Activated CD8-positive, alpha-beta memory T cell treated with anti-CD3 and anti-CD28 coated beads for 4 hours (primary cell): ENCODE data around the gene OR51S1.
"Not testable (repeated sequence)": the region's sequence is repeated elsewhere in the genome, so short reads cannot be mapped to it uniquely, and the experiment has no call there.

ENCODE experiments used
- DNase-seq, 2 donors: peaks; one replicate each; pipeline ENCODE4 v3.0.0-alpha.2; 2020; ENCODE audit warnings: low read depth in 2 of 2

The OR51S1 gene

GRCh38 chr11:4808476-4808875 is 40.5 kb downstream of the OR51S1 start:
- DNase-seq: no peak

GRCh38 chr11:4804280-4804679 is 44.7 kb downstream of the OR51S1 start, which contains the start of gene OR52R1:
Gene OR52R1, minus strand, starts transcription at chr11:4804380. Its CDS starts 0 bp downstream, at chr11:4804380.
- no peak for DNase-seq

GRCh38 chr11:4801316-4801715 is 47.7 kb downstream of the OR51S1 start:
- not testable (repeated sequence) for DNase-seq

- DNase-seq: no peak
These were observed 50.4 kb downstream of the OR51S1 start for GRCh38 chr11:4798427-4799183.
